Stimulated activated CD4-positive, alpha-beta T cell treated with anti-CD3 and anti-CD28 coated beads, Interleukin-1b, Interleukin-23, amount 100 ng/mL, for 48 hours (primary cell): Measurements from ENCODE around the gene ZC3H10.
A peak's percentile ranks its signal among the peaks of the same experiment; 100 is the strongest.
"Not testable (repeated sequence)": the region's sequence is repeated elsewhere in the genome, so short reads cannot be mapped to it uniquely, and the experiment has no call there.

ENCODE experiments used
- DNase-seq: peaks from one replicate; pipeline ENCODE4 v3.0.0-alpha.2; 2020

The ZC3H10 gene

GRCh38 chr12:56156464-56157200, 38.6 kb downstream of the ZC3H10 start:
- not testable (repeated sequence) for DNase-seq

- peak; percentile 68 for DNase-seq
Observed at GRCh38 chr12:56157201-56158028, 39.3 kb downstream of the ZC3H10 start.

- DNase-seq = peak; percentile 94
Observed at GRCh38 chr12:56158029-56158925, 40.2 kb downstream of the ZC3H10 start, which contains the start of gene MYL6. Gene MYL6 (plus strand): TSS chr12:56158359. CDS start chr12:56158402, 43 bp downstream.

GRCh38 chr12:56158926-56159461, 40.9 kb downstream of the ZC3H10 start:
- DNase-seq = peak; percentile 31

- no peak for DNase-seq
Observed at GRCh38 chr12:56159482-56160192, 41.6 kb downstream of the ZC3H10 start.

GRCh38 chr12:56160193-56160763, 42.2 kb downstream of the ZC3H10 start:
- DNase-seq = peak; percentile 57

GRCh38 chr12:56160894-56161689, 43.0 kb downstream of the ZC3H10 start:
- no peak for DNase-seq

GRCh38 chr12:56161690-56162351, 43.8 kb downstream of the ZC3H10 start:
- no peak for DNase-seq

GRCh38 chr12:56162468-56163290, 44.6 kb downstream of the ZC3H10 start:
- DNase-seq = no peak

GRCh38 chr12:56163533-56164344, 45.7 kb downstream of the ZC3H10 start:
- DNase-seq = no peak

GRCh38 chr12:56164345-56164729, 46.3 kb downstream of the ZC3H10 start:
- no peak for DNase-seq

GRCh38 chr12:56165369-56165768, 47.3 kb downstream of the ZC3H10 start:
- no peak for DNase-seq

GRCh38 chr12:56169229-56169759, 51.2 kb downstream of the ZC3H10 start:
- no peak for DNase-seq

GRCh38 chr12:56172839-56173238, 54.8 kb downstream of the ZC3H10 start:
- DNase-seq = no peak
